Pons (tissue), 1 donor: Measurements from ENCODE around the gene EPB41L4B.
"Not testable (repeated sequence)": the region's sequence is repeated elsewhere in the genome, so short reads cannot be mapped to it uniquely, and the experiment has no call there.

Experiments
- DNase-seq: peaks from one replicate; pipeline ENCODE4 v3.0.0-alpha.2; 2016; ENCODE audit warnings: low spot score

The EPB41L4B gene

GRCh38 chr9:109297899-109298298 is 23.0 kb downstream of the EPB41L4B start:
- DNase-seq: no peak

GRCh38 chr9:109295221-109296130 is 25.4 kb downstream of the EPB41L4B start:
- no peak for DNase-seq

- no peak for DNase-seq
Measured at GRCh38 chr9:109290385-109290784, 30.5 kb downstream of the EPB41L4B start.

GRCh38 chr9:109289931-109290330 is 30.9 kb downstream of the EPB41L4B start:
- no peak for DNase-seq

- no peak for DNase-seq
Measured at GRCh38 chr9:109289186-109289585, 31.7 kb downstream of the EPB41L4B start.

- no peak for DNase-seq
Measured at GRCh38 chr9:109286981-109287380, 33.9 kb downstream of the EPB41L4B start.

- DNase-seq: no peak
Measured at GRCh38 chr9:109286571-109286977, 34.3 kb downstream of the EPB41L4B start.

- not testable (repeated sequence) for DNase-seq
Measured at GRCh38 chr9:109283672-109284071, 37.2 kb downstream of the EPB41L4B start.

GRCh38 chr9:109283012-109283411 is 37.8 kb downstream of the EPB41L4B start:
- DNase-seq: no peak

- DNase-seq: no peak
Measured at GRCh38 chr9:109282302-109282701, 38.6 kb downstream of the EPB41L4B start.

- DNase-seq: no peak
Measured at GRCh38 chr9:109281518-109281917, 39.3 kb downstream of the EPB41L4B start.

- DNase-seq: no peak
Measured at GRCh38 chr9:109278848-109279247, 42.0 kb downstream of the EPB41L4B start.

- no peak for DNase-seq
Measured at GRCh38 chr9:109278216-109278615, 42.6 kb downstream of the EPB41L4B start.

- DNase-seq: no peak
Measured at GRCh38 chr9:109277451-109277850, 43.4 kb downstream of the EPB41L4B start.

GRCh38 chr9:109276469-109277440 is 44.1 kb downstream of the EPB41L4B start:
- no peak for DNase-seq

- DNase-seq: no peak
Measured at GRCh38 chr9:109274884-109275730, 45.8 kb downstream of the EPB41L4B start.

GRCh38 chr9:109273869-109274268 is 47.0 kb downstream of the EPB41L4B start:
- DNase-seq: no peak

- no peak for DNase-seq
Measured at GRCh38 chr9:109272745-109273144, 48.1 kb downstream of the EPB41L4B start.

GRCh38 chr9:109272045-109272444 is 48.8 kb downstream of the EPB41L4B start:
- no peak for DNase-seq

GRCh38 chr9:109270971-109271925 is 49.6 kb downstream of the EPB41L4B start:
- DNase-seq: no peak
